ENCODE results near the gene METTL25B. TPM values are rescaled to one million over a fixed set of nuclear protein-coding genes. Genes with fewer than 3 reads are reported as not detected.

METTL25B gene
- total RNA-seq, 4 donors from 2014 or later, result 37.4 to 40.8 (median 39.0) TPM

DNA sequence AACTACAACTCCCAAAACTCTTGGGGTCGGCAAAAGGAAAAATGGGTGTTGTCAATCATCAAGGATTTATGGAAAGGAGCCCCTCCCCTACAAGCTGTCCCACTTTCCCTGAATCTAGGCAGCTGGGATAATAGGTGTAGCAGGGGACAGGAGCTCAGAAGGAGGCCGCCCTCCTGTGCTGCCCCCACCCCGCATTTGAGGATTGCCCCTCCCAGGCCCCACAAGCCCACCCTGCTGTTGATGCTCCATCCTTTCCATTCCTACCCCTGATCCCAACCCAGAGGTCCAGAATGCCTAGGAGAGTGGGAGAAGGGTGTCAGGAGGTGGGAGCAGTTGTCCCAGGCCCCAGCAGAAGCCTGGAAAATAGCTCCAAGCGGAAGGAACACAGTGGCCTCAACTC is 14.5 kb downstream of the METTL25B start:
- WGBS, 2 donors (ENCODE audit: low coverage in 1 of 2), result 92% methylated on average over 4 of the region's 4 CpGs; no CpG with 5 or more reads in 1 of the 2 donors
- no peak overlapping the region for H3K4me3 ChIP-seq
- H3K9me3 ChIP-seq, result no peaks in the 10 kb centered on the region
- TF ChIP-seq POLR2A (IDR thresholded peaks at IDR 0.05) (no peak), EP300 (IDR thresholded peaks at IDR 0.05; ENCODE audit: low read depth) (no peak), POLR2AphosphoS5 (IDR thresholded peaks at IDR 0.05) (no peak)
- TF ChIP-seq, protein P1, sequence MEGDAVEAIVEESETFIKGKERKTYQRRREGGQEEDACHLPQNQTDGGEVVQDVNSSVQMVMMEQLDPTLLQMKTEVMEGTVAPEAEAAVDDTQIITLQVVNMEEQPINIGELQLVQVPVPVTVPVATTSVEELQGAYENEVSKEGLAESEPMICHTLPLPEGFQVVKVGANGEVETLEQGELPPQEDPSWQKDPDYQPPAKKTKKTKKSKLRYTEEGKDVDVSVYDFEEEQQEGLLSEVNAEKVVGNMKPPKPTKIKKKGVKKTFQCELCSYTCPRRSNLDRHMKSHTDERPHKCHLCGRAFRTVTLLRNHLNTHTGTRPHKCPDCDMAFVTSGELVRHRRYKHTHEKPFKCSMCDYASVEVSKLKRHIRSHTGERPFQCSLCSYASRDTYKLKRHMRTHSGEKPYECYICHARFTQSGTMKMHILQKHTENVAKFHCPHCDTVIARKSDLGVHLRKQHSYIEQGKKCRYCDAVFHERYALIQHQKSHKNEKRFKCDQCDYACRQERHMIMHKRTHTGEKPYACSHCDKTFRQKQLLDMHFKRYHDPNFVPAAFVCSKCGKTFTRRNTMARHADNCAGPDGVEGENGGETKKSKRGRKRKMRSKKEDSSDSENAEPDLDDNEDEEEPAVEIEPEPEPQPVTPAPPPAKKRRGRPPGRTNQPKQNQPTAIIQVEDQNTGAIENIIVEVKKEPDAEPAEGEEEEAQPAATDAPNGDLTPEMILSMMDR (IDR thresholded peaks at IDR 0.05), result no peak
- intact Hi-C loops (cut with DNase I; ENCODE audit: low total_unique reads) (no loop called here), in situ Hi-C loops (cut with MboI; ENCODE audit: low pct_ligation_motif_present in 1 of 4, low pct_unique_long_range_greater_than_20kb in 1 of 4, low sequenced_read_pairs in 3 of 4) (no loop called here)
- H3K27me3 ChIP-seq, result no peaks in the 10 kb centered on the region
- H3K4me1 ChIP-seq, result peaks cover 21 to 44% (median 31%) of the 10 kb centered on the region in 4 donors
- no peak overlapping the region for H3K27ac ChIP-seq
- peaks cover 0 to 10% (median 4%) of the 10 kb centered on the region in 4 donors for H3K36me3 ChIP-seq
- DNase-seq, result no peak

DNA sequence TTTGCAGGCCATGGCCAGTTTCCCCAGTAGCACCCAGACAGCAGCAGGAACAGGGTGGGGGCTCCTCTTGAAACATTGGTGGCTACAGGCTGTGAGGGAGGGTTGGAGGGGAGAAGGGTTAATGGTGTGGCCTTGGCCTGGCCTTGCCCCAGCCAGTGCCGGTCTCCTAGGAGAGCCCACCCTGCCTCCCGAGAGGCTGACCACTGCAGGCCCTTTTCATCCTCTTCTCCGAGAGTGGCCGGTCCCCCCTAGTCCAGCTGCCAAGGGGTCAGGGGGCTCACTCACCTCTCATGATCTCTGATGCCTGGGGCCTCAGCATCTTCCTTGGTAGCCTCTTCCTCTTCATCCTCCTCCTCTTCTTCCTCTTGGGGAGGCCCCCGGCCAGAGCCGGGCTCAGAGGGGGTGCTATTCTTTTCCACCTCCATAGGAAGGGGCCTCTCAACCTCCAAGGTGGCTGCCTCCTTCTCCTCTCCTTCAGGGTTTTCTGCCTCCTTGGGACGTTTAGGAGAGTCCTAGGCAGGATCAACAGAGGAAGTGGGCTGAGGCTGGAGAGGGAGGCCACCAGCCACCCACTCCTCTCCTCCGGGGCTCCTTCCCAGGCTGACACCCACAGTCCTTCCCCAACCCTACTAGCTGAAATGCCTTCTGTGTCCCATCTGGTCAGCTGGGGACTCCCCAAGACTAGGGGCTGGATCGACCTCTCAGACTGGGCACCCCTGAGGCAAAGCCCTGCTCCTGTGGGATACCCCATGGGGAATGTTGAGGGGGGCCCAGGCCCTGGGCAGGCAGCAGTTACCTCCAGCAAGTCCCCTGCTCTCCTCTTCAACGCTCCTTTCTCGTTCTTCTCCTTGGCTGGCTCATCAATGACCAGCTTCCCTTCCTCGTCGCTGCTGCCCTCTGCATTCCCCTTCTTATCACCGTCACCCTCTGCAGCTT is 15.4 kb downstream of the METTL25B start:
- in situ Hi-C loops (cut with MboI; ENCODE audit: low pct_ligation_motif_present in 1 of 4, low pct_unique_long_range_greater_than_20kb in 1 of 4, low sequenced_read_pairs in 3 of 4) (no loop called here), intact Hi-C loops (cut with DNase I; ENCODE audit: low total_unique reads) (no loop called here)
- no peak overlapping the region for H3K27ac ChIP-seq

DNA sequence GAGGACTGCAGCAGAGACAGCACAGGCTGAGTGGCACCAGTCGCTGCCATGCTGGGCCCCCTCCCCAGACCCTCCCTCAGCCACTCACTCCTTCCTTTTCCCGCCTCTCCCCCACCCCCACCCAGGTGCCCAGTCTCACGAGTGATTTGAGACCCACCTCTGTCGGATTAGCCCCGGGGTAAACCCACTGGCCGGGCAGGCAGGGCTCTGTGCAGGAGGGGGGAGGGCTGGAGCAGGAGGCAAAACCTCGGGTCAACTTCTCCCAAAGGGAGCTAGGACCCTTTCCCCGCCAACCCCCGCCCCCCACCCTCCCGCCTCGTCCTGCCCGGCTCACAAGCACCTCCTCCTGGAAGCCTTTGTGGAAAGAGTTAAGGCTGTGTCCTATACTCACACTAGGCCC is 16.1 kb downstream of the METTL25B start:
- 71 to 77% methylated on average over 1 to 7 of the region's 12 CpGs for WGBS, 2 donors (ENCODE audit: low coverage in 1 of 2)
- peaks cover 0 to 10% (median 4%) of the 10 kb centered on the region in 4 donors for H3K36me3 ChIP-seq

More for the DNA sequence above, 15.4 kb downstream of the METTL25B start:
- WGBS, 2 donors (ENCODE audit: low coverage in 1 of 2), result 86 to 100% methylated on average over 4 to 14 of the region's 14 CpGs
- TF ChIP-seq EP300 (IDR thresholded peaks at IDR 0.05; ENCODE audit: low read depth), result no peak
- TF ChIP-seq, protein P1 (IDR thresholded peaks at IDR 0.05), result no peak
- no peak for TF ChIP-seq POLR2AphosphoS5 (IDR thresholded peaks at IDR 0.05)
- no peak for TF ChIP-seq POLR2A (IDR thresholded peaks at IDR 0.05)
- Histone ChIP-seq H3K27me3 (no peaks in the 10 kb centered on the region), H3K4me1 (peaks cover 27 to 52% (median 40%) of the 10 kb centered on the region in 4 donors), H3K36me3 (peaks cover 0 to 10% (median 4%) of the 10 kb centered on the region in 4 donors), H3K4me3 (no peak overlapping the region), H3K9me3 (no peaks in the 10 kb centered on the region)
- DNase-seq, result no peak

More for the DNA sequence above, 16.1 kb downstream of the METTL25B start:
- in situ Hi-C loops (cut with MboI; ENCODE audit: low pct_ligation_motif_present in 1 of 4, low pct_unique_long_range_greater_than_20kb in 1 of 4, low sequenced_read_pairs in 3 of 4), result no loop called here
- Histone ChIP-seq H3K27ac (peak overlapping the region in 1 of 4 donors; percentile 99), H3K4me3 (no peak overlapping the region), H3K27me3 (no peaks in the 10 kb centered on the region), H3K9me3 (no peaks in the 10 kb centered on the region), H3K4me1 (peaks cover 29 to 59% (median 47%) of the 10 kb centered on the region in 4 donors)
- intact Hi-C loops (cut with DNase I; ENCODE audit: low total_unique reads), result no loop called here
- no peak for DNase-seq
- TF ChIP-seq EP300 (IDR thresholded peaks at IDR 0.05; ENCODE audit: low read depth), result no peak
- TF ChIP-seq, protein P1 (IDR thresholded peaks at IDR 0.05), result no peak

All from transverse colon (tissue), 4 donors.